NCI-H2081 treated with DMSO at 0.1 percent for 48 hours (cell line): ENCODE data around the gene FXR2.

Source experiments
- DNase-seq: peaks from one replicate; lab custom pipeline; 2025; lab: John Stamatoyannopoulos, UW

The FXR2 gene

GRCh38 chr17:7572588-7573323, 41.9 kb downstream of the FXR2 start:
- peak; percentile 88 for DNase-seq

- DNase-seq, result no peak
These were observed 42.4 kb downstream of the FXR2 start for GRCh38 chr17:7572338-7572587.

DNA sequence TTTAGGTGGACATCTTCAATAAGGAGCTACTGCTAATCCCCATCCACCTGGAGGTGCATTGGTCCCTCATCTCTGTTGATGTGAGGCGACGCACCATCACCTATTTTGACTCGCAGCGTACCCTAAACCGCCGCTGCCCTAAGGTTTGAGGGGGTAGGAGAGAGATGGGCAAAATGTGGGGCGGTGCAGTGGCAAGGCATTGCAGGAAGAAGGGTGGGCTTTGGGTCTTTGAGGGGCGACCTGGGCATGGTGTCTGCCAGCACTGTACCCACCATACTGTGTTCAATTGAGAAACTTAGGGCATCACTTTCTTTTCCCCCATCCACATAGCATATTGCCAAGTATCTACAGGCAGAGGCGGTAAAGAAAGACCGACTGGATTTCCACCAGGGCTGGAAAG, 44.3 kb downstream of the FXR2 start:
- no peak for DNase-seq

GRCh38 chr17:7569571-7569970, 45.1 kb downstream of the FXR2 start:
- no peak for DNase-seq

DNA sequence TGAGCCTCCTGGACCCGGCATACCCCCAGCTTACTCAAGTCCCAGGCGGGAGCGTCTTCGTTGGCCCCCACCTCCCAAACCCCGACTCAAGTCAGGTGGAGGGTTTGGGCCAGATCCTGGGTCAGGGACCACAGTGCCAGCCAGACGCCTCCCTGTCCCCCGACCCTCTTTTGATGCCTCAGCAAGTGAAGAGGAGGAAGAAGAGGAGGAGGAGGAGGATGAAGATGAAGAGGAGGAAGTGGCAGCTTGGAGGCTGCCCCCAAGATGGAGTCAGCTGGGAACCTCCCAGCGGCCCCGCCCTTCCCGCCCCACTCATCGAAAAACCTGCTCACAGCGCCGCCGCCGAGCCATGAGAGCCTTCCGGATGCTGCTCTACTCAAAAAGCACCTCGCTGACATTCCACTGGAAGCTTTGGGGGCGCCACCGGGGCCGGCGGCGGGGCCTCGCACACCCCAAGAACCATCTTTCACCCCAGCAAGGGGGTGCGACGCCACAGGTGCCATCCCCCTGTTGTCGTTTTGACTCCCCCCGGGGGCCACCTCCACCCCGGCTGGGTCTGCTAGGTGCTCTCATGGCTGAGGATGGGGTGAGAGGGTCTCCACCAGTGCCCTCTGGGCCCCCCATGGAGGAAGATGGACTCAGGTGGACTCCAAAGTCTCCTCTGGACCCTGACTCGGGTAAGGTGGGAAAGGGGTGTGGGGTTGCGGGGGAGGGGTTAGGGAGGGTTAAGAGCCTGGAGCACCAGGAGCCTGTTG, 51.4 kb downstream of the FXR2 start:
- DNase-seq, result no peak

DNA sequence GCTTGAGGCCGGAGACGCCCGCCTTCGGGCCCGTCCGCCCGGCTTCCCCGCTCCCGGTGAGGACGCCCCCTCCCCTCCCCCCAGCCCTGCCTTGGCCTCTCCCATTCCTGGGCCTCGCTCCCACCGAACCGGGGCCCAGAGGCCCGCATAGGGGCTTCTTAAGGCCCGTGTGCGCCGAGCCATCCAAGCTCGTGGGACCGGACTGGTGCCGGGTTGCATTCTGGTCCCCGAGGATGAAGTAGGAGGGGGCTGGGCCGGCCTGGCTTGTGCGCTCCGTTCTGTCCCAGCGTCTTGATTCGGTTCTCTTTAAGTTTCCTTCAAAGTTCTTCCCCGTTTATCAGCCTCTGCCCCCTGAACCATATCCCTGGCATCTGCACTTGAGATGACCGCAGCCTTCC, 52.5 kb downstream of the FXR2 start:
- DNase-seq, result no peak

- no peak for DNase-seq
These were observed 53.0 kb downstream of the FXR2 start, which contains the start of gene SENP3 for GRCh38 chr17:7561589-7562207. TSS of gene SENP3 (plus strand) at chr17:7561919. CDS start at chr17:7563077, 1,158 bp downstream.

GRCh38 chr17:7561028-7561575, 53.6 kb downstream of the FXR2 start:
- DNase-seq, result peak; percentile 42

DNA sequence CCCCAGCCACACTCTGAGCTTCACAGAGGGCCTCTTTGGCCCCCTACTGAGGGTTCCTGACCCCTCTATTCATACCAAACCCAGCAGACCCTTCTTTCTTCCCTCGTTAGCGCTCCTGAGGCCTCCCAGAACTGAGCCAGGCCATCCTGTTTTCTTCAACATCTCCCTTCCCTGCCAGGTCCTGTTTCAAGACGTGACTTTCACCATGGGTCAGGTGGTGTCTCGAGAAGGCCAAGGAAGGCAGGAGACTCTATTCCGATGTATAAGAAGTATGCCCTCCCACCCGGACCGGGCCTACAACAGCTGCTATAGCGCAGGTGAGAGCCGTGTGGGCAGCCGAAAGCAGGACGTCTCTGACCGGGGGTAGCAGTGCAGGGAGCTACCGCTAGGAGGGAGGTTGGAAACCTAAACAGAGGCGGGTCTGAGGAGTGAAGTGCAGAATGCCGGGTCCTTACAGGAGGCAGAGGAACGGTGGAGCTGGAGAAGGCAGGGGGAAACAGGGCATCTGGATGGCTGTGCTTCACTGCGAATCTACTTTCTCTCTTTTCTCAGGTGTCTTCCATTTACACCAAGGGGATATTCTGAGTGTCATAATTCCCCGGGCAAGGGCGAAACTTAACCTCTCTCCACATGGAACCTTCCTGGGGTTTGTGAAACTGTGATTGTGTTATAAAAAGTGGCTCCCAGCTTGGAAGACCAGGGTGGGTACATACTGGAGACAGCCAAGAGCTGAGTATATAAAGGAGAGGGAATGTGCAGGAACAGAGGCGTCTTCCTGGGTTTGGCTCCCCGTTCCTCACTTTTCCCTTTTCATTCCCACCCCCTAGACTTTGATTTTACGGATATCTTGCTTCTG, 54.3 kb downstream of the FXR2 start:
- DNase-seq, result no peak

DNA sequence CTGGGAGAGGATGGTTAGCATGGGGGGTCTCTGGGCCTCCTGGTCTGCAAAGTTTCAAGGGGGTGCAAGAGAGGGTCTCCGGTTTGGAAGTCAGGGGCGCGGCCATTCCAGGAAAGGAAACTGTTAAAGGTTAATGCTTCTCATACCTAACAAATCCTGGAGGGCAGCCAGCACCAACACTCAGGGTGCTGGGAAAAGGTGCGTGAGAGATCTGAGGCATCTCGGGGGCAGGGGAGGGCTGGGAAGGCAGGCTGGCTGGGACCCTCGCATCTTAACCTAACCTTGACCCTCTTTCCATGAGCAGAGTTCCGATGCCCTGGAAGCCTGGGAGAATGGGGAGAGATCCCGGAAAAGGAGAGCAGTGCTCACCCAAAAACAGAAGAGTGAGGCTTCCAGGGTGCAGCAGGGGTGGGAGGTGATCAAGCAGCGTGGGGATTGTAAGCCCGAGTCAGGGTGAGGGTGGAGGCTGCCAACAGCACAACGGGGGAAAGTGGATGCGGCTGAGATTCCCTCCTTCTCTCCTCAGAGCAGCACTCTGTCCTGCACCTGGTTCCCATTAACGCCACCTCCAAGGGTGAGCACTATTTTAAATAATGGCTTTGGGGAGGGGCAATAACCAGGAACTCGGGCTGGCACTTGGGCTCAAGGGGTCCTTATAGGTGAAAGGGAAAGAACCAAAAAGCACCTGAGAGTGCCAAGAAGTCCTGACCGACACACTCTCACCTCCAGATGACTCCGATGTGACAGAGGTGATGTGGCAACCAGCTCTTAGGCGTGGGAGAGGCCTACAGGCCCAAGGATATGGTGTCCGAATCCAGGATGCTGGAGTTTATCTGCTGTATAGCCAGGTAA, 55.2 kb downstream of the FXR2 start:
- no peak for DNase-seq

DNA sequence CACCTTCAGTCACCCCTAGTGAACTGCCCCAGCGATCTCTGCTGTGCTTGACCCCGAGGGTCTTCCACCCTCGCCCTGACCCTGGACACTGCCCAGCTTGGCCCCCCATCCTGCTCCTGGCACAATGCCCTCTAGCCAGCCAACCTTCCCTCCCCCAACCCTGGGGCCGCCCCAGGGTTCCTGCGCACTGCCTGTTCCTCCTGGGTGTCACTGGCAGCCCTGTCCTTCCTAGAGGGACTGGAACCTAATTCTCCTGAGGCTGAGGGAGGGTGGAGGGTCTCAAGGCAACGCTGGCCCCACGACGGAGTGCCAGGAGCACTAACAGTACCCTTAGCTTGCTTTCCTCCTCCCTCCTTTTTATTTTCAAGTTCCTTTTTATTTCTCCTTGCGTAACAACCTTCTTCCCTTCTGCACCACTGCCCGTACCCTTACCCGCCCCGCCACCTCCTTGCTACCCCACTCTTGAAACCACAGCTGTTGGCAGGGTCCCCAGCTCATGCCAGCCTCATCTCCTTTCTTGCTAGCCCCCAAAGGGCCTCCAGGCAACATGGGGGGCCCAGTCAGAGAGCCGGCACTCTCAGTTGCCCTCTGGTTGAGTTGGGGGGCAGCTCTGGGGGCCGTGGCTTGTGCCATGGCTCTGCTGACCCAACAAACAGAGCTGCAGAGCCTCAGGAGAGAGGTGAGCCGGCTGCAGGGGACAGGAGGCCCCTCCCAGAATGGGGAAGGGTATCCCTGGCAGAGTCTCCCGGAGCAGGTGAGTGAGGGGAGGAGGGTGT, 56.0 kb downstream of the FXR2 start, which contains the start of gene TNFSF13:
Gene TNFSF13 (plus strand): TSS at position 207 of the 776 bp plus-strand sequence. CDS start 290 bp downstream, at position 497.
- no peak for DNase-seq

DNA sequence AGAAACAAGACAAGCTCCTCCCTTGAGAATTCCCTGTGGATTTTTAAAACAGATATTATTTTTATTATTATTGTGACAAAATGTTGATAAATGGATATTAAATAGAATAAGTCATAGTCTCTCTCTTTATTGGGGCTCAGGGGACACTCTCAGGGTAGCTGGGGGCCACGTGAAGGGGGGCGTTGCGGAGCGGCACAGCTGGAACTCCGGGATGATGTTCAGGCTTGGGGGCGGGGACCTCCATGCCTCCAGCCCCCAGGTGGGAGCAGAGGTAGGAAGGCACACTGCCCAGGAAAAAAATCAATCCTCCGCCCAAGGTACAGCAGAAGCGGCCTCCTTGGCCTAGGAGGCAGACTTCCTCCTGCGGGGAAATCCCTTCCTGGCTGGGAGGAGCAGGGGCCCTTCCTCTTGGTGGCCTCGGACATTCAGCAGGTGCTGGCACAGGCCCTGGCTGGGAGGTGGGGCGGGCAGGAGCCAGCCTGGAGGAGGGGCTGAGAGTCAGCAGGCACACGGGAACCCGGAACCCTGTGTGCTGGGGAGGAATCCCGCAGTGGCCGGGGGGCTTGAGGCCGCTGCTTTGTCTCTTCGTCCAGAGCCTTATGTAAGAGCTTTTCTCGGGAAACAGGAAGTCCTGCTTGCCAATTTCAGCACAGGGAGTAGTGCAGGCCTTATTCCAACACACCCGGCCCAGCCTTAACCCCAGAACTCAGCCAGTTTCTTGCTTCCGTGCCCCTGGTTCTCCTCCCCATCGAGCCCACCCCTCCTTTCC, 56.7 kb downstream of the FXR2 start:
- DNase-seq, result no peak

GRCh38 chr17:7557147-7557764, 57.4 kb downstream of the FXR2 start:
- no peak for DNase-seq

GRCh38 chr17:7556627-7557026, 58.1 kb downstream of the FXR2 start:
- no peak for DNase-seq

GRCh38 chr17:7555320-7555948, 59.3 kb downstream of the FXR2 start:
- DNase-seq, result no peak

DNA sequence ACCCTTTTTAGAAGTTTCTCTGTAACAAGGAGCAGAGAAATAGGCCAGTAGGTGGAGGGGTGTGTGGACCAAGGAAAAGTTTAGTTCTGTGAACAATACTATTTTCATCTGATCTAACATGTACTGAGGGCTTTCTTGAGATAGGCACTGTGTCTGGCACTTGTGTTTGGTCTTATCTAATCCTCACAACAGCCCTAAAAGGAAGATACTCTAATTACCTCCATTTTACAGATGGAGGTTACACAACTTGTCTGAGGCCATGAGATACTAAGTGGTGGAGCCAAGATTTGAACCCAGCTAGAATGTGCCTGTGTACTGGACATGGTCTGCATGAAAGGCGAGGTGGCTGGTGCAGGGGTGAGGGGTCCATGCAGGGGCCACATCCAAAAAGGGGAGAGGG, 61.3 kb downstream of the FXR2 start:
- no peak for DNase-seq

DNA sequence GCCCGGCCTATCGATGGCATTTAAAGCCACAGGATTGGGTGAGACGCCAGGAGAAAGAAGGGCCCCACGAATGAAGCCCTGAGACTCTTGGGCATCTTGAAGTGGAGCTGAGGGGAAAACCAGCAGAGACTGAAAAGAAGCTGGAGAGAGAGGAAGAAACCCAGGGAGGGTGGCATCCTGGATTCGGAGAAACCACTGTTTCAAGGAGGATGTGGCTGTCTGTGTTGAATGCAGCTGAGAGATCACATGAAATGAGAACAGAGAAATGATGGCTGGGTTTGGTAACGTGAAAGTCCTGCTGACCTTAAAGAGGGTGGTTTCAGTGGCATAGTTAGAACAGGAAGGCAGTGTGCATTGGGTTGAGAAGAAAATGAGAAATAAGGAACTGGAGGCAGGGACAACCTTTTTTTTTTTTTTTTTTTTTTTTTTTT, 62.1 kb downstream of the FXR2 start:
- no peak for DNase-seq

DNA sequence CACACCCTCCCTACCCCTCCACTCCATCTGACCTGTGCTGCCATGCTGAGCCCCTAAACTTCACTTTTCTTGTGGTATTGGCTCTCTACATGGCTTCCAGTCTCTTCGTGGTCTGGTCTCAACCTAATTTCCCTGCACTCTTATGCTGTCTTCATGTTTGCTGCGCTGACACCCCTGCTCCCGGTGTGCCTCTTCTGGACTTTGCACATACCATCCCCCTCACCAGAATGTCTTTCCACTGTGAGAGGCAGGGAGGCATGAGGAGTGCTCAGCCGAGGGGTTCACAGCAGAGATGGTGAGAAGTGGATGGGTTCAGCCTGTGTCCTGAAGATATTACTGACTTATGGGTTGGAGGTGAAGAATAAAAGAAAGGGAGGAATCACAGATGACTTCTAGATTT, 63.3 kb downstream of the FXR2 start:
- no peak for DNase-seq
